GM12874 (cell line): ENCODE measurements around the gene A2M.

Experiments
- TF ChIP-seq, protein P1 (sequence below): IDR thresholded peaks from 2 replicates; pipeline ENCODE4 v1.5.1; 2011; ENCODE audit warnings: low read depth, mild to moderate bottlenecking, control low read depth, low read length, moderate library complexity; ENCODE audit not compliant: insufficient read depth

The A2M gene

DNA sequence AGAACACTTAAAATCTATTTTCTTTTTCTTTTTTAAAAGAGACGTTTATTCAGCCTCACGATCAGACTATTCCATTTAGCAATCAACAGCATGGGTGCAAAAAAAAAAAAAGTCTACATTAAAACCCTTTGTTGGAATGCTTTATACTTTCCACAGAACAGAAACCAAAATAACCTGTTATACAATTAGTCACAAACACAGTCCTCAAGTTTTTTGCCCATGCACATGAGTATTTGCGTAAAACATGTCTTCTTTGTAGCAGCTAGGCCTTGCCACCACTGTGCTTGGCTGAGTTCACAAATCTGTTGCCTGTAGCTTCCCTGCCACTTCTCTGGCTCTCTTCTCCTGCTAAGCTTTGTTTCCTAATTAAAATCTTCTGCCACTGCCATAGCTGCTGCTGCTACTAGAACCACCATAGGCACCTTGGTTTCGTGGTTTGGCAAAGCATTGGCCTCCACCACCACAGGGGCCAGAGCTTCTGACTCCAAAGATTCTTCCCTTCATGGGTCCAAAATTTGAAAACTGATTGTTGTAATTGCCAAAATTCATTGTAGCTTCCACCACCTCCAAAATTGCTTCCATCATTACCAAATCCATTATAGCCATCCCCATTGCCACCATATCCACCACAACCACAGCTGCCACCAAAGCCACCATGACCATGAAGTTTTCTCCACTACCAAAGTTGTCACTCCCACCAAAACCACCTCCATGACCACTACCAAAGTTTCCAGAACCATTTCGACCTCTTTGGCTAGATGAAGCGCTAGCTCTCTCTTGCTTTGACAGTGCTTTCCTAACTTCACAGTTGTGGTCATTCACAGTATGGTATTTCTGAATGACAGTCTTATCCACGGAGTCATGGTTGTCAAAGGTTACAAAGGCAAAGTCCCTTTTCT, 88.3 kb downstream of the A2M start:
- TF ChIP-seq, protein P1, sequence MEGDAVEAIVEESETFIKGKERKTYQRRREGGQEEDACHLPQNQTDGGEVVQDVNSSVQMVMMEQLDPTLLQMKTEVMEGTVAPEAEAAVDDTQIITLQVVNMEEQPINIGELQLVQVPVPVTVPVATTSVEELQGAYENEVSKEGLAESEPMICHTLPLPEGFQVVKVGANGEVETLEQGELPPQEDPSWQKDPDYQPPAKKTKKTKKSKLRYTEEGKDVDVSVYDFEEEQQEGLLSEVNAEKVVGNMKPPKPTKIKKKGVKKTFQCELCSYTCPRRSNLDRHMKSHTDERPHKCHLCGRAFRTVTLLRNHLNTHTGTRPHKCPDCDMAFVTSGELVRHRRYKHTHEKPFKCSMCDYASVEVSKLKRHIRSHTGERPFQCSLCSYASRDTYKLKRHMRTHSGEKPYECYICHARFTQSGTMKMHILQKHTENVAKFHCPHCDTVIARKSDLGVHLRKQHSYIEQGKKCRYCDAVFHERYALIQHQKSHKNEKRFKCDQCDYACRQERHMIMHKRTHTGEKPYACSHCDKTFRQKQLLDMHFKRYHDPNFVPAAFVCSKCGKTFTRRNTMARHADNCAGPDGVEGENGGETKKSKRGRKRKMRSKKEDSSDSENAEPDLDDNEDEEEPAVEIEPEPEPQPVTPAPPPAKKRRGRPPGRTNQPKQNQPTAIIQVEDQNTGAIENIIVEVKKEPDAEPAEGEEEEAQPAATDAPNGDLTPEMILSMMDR, result no peak

DNA sequence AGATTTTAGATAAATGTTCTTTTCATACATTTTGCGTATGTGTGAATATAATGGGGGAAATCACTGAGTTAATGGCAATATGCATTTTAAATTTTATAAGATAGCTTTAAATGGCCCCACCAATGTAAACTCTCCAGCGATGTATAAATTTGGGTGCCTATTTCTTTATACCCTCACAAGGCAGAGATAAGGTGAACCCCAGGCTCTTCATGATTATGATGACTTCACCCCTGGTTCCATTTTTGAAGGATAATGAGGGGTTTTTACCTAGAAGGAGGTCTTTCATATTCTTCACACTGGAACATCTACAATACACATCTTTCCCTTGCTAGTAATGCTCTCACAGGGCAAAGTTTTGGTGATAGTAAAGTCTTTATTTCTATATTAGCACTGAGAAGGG, 91.2 kb downstream of the A2M start:
- TF ChIP-seq, protein P1, result no peak

DNA sequence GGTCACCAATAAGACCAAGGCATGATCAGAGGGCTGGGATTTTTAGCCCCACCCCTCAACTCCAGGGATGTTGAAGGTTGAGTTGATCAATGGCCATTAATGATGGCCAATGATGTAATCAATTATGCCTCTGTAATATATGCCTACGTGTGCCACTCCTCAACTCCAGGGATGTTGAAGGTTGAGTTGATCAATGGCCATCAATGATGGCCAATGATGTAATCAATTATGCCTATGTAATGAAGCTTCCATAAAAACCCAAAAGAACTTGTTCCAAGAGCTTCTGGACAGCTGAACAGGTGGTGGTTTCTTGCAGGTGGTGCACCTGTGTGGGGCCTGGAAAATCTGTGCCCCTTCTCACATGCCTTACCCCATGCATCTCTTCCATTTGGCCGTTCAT, 93.1 kb downstream of the A2M start:
- TF ChIP-seq, protein P1, result no peak
